ENCODE data around the gene TENT5A.

DNA sequence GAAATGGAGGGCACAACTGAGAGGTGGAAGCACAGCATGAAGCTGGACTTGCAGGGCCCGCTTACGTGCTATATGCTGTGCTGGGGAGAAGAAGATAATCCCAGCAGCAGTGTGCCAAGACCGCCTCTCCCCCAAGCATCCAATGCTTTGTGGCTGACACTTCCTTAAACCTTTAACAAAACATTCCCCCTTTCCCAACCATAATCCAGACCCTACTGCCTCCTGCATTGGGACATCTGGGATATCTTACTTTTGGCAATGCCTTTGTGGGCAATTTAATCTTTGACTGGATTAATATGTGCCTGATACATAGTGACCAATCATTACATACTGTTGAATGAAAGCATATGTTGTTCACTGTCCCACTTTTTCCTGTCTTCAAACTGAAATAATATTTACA, 3.1 kb upstream of the TENT5A start:
- TF ChIP-seq, protein P1, sequence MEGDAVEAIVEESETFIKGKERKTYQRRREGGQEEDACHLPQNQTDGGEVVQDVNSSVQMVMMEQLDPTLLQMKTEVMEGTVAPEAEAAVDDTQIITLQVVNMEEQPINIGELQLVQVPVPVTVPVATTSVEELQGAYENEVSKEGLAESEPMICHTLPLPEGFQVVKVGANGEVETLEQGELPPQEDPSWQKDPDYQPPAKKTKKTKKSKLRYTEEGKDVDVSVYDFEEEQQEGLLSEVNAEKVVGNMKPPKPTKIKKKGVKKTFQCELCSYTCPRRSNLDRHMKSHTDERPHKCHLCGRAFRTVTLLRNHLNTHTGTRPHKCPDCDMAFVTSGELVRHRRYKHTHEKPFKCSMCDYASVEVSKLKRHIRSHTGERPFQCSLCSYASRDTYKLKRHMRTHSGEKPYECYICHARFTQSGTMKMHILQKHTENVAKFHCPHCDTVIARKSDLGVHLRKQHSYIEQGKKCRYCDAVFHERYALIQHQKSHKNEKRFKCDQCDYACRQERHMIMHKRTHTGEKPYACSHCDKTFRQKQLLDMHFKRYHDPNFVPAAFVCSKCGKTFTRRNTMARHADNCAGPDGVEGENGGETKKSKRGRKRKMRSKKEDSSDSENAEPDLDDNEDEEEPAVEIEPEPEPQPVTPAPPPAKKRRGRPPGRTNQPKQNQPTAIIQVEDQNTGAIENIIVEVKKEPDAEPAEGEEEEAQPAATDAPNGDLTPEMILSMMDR (IDR thresholded peaks at IDR 0.05) = no peak
- TF ChIP-seq POLR2AphosphoS5 (IDR thresholded peaks at IDR 0.05; ENCODE audit: low read depth, low read length) (no peak), TCF7L2 (IDR thresholded peaks at IDR 0.05; ENCODE audit: low read depth, low read length) (no peak)
- TF ChIP-seq, protein P2, sequence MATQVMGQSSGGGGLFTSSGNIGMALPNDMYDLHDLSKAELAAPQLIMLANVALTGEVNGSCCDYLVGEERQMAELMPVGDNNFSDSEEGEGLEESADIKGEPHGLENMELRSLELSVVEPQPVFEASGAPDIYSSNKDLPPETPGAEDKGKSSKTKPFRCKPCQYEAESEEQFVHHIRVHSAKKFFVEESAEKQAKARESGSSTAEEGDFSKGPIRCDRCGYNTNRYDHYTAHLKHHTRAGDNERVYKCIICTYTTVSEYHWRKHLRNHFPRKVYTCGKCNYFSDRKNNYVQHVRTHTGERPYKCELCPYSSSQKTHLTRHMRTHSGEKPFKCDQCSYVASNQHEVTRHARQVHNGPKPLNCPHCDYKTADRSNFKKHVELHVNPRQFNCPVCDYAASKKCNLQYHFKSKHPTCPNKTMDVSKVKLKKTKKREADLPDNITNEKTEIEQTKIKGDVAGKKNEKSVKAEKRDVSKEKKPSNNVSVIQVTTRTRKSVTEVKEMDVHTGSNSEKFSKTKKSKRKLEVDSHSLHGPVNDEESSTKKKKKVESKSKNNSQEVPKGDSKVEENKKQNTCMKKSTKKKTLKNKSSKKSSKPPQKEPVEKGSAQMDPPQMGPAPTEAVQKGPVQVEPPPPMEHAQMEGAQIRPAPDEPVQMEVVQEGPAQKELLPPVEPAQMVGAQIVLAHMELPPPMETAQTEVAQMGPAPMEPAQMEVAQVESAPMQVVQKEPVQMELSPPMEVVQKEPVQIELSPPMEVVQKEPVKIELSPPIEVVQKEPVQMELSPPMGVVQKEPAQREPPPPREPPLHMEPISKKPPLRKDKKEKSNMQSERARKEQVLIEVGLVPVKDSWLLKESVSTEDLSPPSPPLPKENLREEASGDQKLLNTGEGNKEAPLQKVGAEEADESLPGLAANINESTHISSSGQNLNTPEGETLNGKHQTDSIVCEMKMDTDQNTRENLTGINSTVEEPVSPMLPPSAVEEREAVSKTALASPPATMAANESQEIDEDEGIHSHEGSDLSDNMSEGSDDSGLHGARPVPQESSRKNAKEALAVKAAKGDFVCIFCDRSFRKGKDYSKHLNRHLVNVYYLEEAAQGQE (IDR thresholded peaks at IDR 0.05; ENCODE audit: insufficient read depth in 1 of 2, low read depth in 2 of 2, low read length in 1 of 2) = no peak

Measured in Panc1 (cell line).